NB4 (cell line): ENCODE results near the gene SEZ6.

Experiments
- DNase-seq: peaks from one replicate; pipeline ENCODE4 v3.0.0; 2010; ENCODE audit warnings: low read depth
- H3K4me3 ChIP-seq: one replicate; pipeline ENCODE4 v1.5.1; 2011; ENCODE audit warnings: mild to moderate bottlenecking, low read depth, low read length, moderate library complexity
- CTCF ChIP-seq: IDR thresholded peaks from one replicate; pipeline ENCODE4 v1.5.1; 2012; ENCODE audit warnings: low read depth, low read length
- MAX ChIP-seq: IDR thresholded peaks from 2 replicates; pipeline ENCODE4 v1.6.1; 2011; ENCODE audit warnings: low read depth, low read length
- MYC ChIP-seq: IDR thresholded peaks from 2 replicates; pipeline ENCODE4 v1.6.1; 2011; ENCODE audit warnings: low read depth, low read length
- POLR2A ChIP-seq: IDR thresholded peaks from 2 replicates; pipeline ENCODE4 v1.6.1; 2011; ENCODE audit warnings: mild to moderate bottlenecking; ENCODE audit not compliant: insufficient read length; ENCODE audit errors: extremely low read depth

The SEZ6 gene

GRCh38 chr17:28968231-28968913 lies 37.5 kb downstream of the SEZ6 start:
- TF ChIP-seq POLR2A (no peak), MYC (no peak), CTCF (no peak), MAX (no peak)
- no peak overlapping the region for H3K4me3 ChIP-seq
- DNase-seq: no peak

GRCh38 chr17:28967221-28968135 lies 38.4 kb downstream of the SEZ6 start:
- DNase-seq: peak; percentile 50
- TF ChIP-seq CTCF (no peak), MYC (no peak), POLR2A (no peak), MAX (no peak)
- no peak overlapping the region for H3K4me3 ChIP-seq

GRCh38 chr17:28963841-28964240 lies 42.0 kb downstream of the SEZ6 start:
- H3K4me3 ChIP-seq: no peak overlapping the region
- TF ChIP-seq POLR2A: no peak
- no peak for TF ChIP-seq MYC
- DNase-seq: no peak

GRCh38 chr17:28963055-28963611 lies 42.7 kb downstream of the SEZ6 start:
- TF ChIP-seq CTCF (no peak), MYC (no peak), POLR2A (no peak), MAX (no peak)
- H3K4me3 ChIP-seq: no peak overlapping the region
- DNase-seq: no peak

- H3K4me3 ChIP-seq: no peak overlapping the region
- no peak for DNase-seq
- TF ChIP-seq CTCF (no peak), MYC (no peak), POLR2A (no peak), MAX (no peak)
Observed at GRCh38 chr17:28961391-28961790, 44.4 kb downstream of the SEZ6 start.
